ENCODE results near the gene TACSTD2.
"Not testable (repeated sequence)": the region's sequence is repeated elsewhere in the genome, so short reads cannot be mapped to it uniquely, and the experiment has no call there.

Gene TACSTD2

DNA sequence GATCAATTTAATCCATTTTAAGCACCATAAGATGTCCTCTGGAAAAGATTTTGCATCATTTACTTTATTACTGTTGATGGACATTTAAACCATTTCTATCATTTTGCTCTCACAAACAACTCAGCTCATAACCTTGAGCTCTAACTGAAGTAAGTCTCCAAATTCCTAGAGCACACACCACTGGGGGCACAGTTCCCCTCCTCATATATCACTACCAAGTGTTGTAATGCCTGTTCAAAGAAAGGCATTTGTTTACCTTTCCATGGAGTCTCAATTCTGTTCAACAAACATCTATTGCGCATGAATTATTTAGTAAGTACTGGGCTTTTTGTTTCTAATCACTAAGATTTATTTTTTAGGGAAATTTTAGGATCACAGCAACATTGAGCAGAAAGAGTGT, 21.7 kb downstream of the TACSTD2 start:
- DNase-seq: no peak

DNA sequence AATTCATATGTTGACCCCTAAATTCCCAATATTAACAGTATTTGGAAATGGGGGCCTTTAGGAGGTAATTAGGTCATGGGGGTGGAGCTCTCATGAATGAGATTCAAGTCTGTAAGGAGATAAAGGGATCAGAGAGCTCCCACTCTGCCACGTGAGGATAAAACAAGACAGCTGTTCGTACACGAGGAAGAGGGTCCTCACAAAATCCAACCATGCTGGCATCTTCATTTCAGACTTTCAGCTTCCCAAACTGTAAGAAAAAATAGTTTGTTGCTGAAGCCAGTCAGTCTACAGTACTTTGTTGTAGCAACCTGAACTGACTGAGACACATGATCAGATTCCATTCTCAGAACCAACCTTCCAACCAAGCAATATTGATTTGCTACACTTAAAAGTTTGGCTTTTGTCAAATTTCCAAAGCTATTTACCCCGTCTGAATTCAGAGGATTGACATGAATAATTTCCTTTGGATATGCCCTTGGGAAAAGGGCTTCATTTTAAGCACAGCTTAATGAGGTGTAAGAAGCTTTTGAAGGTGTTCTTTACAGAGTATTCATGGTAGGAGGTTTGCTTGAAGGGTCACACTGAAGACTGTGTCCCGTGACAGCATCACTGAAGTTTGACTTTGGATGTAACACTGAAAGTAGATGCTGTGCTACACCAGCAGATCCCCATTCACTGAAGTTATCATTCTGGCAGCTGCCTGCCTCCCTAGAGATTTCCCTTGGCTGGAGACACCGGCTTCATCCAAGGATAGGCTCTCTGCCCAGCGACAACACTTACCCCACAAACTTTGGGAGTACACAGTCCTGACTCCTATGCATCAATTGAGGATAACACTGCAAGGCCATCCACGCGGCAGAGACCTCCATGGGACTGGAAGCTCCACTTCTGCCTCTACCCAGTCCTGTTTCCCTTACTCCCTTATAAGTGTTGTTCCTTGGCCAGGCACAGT, 25.6 kb downstream of the TACSTD2 start:
- no peak for DNase-seq

DNA sequence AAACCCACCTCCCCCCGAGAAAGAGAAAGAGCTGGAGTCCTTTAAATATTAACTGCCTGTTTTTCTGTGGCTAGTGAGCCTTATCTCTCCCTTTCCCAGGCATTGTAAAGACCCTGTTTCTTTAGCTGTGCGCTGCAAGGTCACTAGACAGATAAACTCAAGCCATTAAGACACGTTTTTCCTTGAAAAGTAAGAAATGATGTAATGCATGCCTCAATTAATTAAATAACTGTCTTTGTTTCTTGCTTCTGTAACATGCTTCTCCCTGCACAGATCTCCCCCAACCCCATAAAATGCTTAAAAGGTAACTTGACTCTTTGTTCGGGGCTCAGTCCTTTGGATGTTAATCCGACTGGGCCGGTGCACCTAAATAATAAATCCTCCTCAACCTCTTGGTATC, 27.8 kb downstream of the TACSTD2 start:
- peak; percentile 86 for DNase-seq

GRCh38 chr1:58548371-58548770, 28.7 kb downstream of the TACSTD2 start:
- peak; percentile 6 for DNase-seq

GRCh38 chr1:58546520-58547308, 30.3 kb downstream of the TACSTD2 start, which contains the start of gene OMA1:
Gene OMA1, minus strand, starts transcription at chr1:58546726. Its CDS starts 7,432 bp downstream, at chr1:58539294.
- DNase-seq: peak; percentile 95

DNA sequence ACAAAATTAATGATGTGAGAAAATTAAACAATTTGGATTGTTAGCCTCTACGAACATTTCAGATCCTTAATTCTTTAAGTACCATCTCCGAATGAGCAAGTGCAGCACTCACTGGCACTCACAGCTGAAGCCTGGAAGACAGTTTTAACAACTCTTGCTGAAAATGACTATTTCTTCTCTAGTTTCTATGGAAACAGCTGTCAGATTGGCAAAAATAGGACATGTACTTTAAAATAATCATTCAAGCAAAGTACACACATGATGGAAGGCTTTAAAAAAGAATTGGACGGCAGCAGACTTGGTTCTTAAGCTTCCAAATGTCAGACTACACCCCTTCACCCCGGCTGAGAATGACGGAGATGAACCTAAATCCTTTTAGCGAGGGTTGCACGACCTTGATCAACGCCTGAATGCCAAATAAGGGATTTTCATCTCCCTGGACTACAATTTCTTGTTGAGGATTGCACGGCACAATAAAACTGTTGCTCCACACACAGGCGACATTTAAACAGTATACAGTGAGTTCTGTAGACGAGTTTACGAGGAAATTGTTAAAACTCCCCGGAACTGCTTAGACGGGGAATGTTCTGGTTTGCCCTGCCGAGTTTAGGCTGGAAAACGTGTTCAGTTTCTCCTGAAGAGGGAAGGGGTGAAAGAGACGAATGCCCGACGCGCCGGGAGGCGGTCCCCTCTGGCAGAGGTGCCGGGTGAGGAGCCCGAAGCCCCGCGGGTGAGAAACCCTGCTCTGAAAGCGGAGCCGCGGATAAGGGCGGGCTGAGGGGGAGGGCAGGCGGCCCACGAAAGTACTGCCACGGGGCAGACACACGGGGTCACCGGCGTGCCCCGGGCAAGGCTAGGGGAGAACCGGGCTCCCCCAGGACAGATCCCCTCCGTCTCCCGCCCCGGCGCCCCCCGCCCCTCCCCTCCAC, 31.2 kb downstream of the TACSTD2 start:
- DNase-seq: peak; percentile 70

DNA sequence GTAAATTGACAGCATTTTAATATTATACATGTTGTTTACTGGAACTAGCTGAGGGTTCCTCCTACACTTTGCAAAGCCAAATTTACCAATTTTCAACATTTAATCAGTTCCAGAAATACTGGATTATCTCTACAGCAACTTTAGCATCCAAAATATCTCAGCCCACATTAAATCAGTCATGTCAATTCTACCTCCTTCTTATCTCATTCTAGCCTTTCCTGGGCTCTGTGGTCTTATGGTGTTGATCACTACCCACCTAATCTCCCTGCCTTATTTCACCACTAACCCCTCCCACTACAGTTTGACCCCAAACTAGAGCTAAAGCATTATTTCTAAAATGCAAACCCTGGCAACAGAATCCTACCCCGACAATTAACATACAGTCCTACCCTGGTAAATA, 33.8 kb downstream of the TACSTD2 start:
- DNase-seq: peak; percentile 30

DNA sequence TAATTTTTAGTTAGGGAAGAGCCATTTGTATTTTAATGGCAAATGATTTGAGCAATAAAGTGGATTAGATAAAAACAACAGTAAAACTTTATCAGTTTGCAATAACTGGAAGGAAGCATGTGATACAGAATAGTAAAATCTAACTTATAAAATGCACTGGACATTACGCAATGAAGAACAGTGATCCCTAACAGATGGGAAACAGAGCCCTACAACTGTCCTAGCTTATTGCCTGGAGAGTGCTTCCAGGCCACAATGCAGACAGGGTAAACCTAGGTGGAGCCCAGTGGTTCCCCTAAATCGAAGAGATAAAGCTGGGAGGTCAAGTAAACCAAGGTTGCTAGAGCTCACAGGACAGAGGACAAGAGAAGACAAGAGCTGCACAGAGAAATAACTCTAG, 37.5 kb downstream of the TACSTD2 start:
- no peak for DNase-seq

DNA sequence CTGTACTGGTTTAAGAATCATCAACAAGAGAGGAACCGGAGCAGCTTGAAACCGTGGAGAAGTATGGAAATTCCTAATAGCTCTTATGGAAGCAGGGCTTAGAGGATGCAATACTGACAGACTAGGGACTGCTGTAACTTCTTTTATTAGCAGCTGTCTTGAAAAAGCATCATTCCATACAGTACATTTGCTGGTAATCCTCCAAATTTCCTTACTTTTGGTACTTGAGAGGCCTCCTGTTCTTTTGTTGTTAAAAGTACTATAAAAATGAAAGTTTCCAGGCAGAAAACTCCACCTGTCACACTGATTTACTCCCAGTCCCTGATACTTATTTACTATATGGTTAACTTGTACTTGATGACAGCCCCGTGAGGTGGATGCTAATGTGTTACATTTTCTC, 38.2 kb downstream of the TACSTD2 start:
- DNase-seq: no peak

GRCh38 chr1:58531842-58532241, 45.2 kb downstream of the TACSTD2 start:
- not testable (repeated sequence) for DNase-seq

- no peak for DNase-seq
Observed at GRCh38 chr1:58529284-58529683, 47.8 kb downstream of the TACSTD2 start.

DNA sequence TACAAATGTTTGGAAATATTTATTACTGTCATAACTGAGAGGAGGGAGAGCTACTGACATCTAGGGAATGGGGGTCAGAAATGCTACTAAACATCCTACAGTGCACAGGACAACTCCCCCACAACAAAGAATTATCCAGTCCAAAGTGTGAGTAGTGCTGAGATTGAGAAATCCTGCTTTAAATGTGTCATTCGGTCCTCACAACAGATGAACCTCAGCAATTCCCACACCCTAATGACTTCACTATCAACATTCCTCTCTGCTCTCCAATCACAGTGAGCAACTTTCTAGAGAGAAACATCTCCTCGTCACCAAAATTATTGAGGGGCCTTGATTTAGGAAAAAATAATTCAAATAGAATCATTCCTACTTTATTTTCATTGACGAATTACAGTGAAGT, 48.5 kb downstream of the TACSTD2 start:
- no peak for DNase-seq

Measured in hematopoietic multipotent progenitor cell treated with erythropoietin and hydrocortisone succinate and interleukin-3 and kit ligand, for 8 days (in vitro differentiated cells).